ENCODE measurements around the gene TNKS1BP1. TPM values are rescaled to one million over a fixed set of nuclear protein-coding genes. Genes with fewer than 3 reads are reported as not detected.

Gene TNKS1BP1
- total and polyA plus RNA-seq, 2 of the 8 experiments (the other 6 are each of a cell fraction or from before 2014, with no cell fraction given), result 50.0 to 122 TPM

GRCh38 chr11:57309106-57310059, 15.4 kb downstream of the TNKS1BP1 start (continued):
- TF ChIP-seq PHF8 (conservative IDR thresholded peaks at IDR 0.05; ENCODE audit: low read depth, low read length) (no peak), RXRA (IDR thresholded peaks at IDR 0.05; ENCODE audit: insufficient read depth, low read depth, low read length) (no peak), CHD7 (IDR thresholded peaks at IDR 0.05; ENCODE audit: insufficient replicate concordance, low read length) (no peak), MAFK (IDR thresholded peaks at IDR 0.05; ENCODE audit: low read depth, low read length) (no peak), CTBP2 (IDR thresholded peaks at IDR 0.05; ENCODE audit: borderline replicate concordance, insufficient read depth, insufficient read length, low read length) (no peak)
